Gastrocnemius medialis (tissue), 4 donors: ENCODE results near the gene GSTM2. TPM values are rescaled to one million over a fixed set of nuclear protein-coding genes. Genes with fewer than 3 reads are reported as not detected.

ENCODE experiments used
- ATAC-seq, 2 donors: fragments of 150-250 bp; one replicate each; pipeline ENCODE4 v1.9.1; 2016
- DNase-seq, 2 donors: peaks; one replicate each; pipeline ENCODE4 v3.0.0-alpha.2; 2019
- H3K27ac ChIP-seq, 4 donors: fragments of 200-600 bp; sonication (generic); 1 replicate in 1 of 4; 2 replicates in 3 of 4; pipeline ENCODE4 v1.5.1; 2016 to 2018; ENCODE audit warnings: mild to moderate bottlenecking in 2 of 4, moderate library complexity in 1 of 4
- H3K27me3 ChIP-seq, 3 donors: fragments of 200-600 bp; sonication (generic) in 2 of 3; 1 replicate in 1 of 3; 2 replicates in 2 of 3; pipeline versions ENCODE4 v1.5.1 to v1.6.0; 2016 to 2019; ENCODE audit warnings: mild to moderate bottlenecking in 1 of 3, moderate library complexity in 1 of 3
- H3K36me3 ChIP-seq, 2 donors: fragments of 200-600 bp; sonication (generic) in 1 of 2; one replicate each; pipeline ENCODE4 v1.5.1; 2017 to 2018
- H3K4me1 ChIP-seq, 2 donors: fragments of 200-600 bp; sonication (generic) in 1 of 2; one replicate each; pipeline ENCODE4 v1.5.1; 2016 to 2017; ENCODE audit warnings: mild to moderate bottlenecking in 2 of 2
- H3K4me3 ChIP-seq, 4 donors: fragments of 200-600 bp; sonication (generic) in 3 of 4; 1 replicate in 1 of 4; 2 replicates in 3 of 4; pipeline ENCODE4 v1.5.1; 2016 to 2019; ENCODE audit warnings: mild to moderate bottlenecking in 2 of 4
- H3K9me3 ChIP-seq, 3 donors: fragments of 200-600 bp; sonication (generic) in 2 of 3; 1 replicate in 1 of 3; 2 replicates in 2 of 3; pipeline ENCODE4 v1.5.1; 2016 to 2019
- CTCF ChIP-seq, 5 experiments: fragments of 450-650 bp in 3 of 5; fragments of 200-600 bp in 2 of 5; sonication (generic) in 2 of 5; IDR thresholded peaks in 4 of 5; conservative IDR thresholded peaks in 1 of 5; 1 replicate in 4 of 5; 2 replicates in 1 of 5; pipeline ENCODE4 v1.5.1; 2016 to 2019; ENCODE audit warnings: antibody characterized with exemption in 5 of 5, mild to moderate bottlenecking in 3 of 5, moderate library complexity in 3 of 5
- POLR2A ChIP-seq, 2 donors: fragments of 450-650 bp; IDR thresholded peaks; one replicate each; pipeline ENCODE4 v1.6.1; 2017; ENCODE audit warnings: antibody characterized with exemption in 2 of 2, mild to moderate bottlenecking in 2 of 2, moderate library complexity in 2 of 2
- in situ Hi-C, 4 donors: fragments of 200-750 bp; cut with MboI; loops; one replicate each; pipeline versions ENCODE4 v1.15.0 to v1.8.0; 2017; ENCODE audit warnings: low sequenced_read_pairs in 4 of 4
- intact Hi-C: fragments of 100-400 bp; cut with DNase I; formaldehyde crosslinking; loops from one replicate; pipeline ENCODE4 v1.15.1; 2023; ENCODE audit warnings: low total_unique reads
- total RNA-seq, 4 donors: library from RNA; depleted of rRNA; stranded (reverse); fragments of >200 nt; gene quantifications; one replicate each; pipeline versions ENCODE4 v1.1.0 to v1.2.3, GENCODE V29; 2016

The GSTM2 gene
- total RNA-seq, 4 donors from 2014 or later, result 29.2 to 41.4 (median 39.0) TPM

- TF ChIP-seq POLR2A (IDR thresholded peaks at IDR 0.05), result no peak
- no peak for TF ChIP-seq CTCF (IDR thresholded peaks at IDR 0.05 in 4 of 5, conservative IDR thresholded peaks at IDR 0.05 in 1 of 5)
- DNase-seq (no peak), ATAC-seq (no peak)
- Histone ChIP-seq H3K4me1 (peaks cover 14% of the 10 kb centered on the region in 2 donors), H3K27ac (no peak overlapping the region), H3K27me3 (no peaks in the 10 kb centered on the region), H3K9me3 (no peaks in the 10 kb centered on the region), H3K36me3 (no peaks in the 10 kb centered on the region), H3K4me3 (no peak overlapping the region)
- in situ Hi-C loops, result loop anchor here in 3 of 4 donors (10.0 kb wide), 1 partner anchor 108 kb away; the partner anchor contains the start of gene GNAI3 (in 3 of the 3)
- intact Hi-C loops, result no loop called here
These were observed 15.5 kb upstream of the GSTM2 start for GRCh38 chr1:109652402-109652801.

GRCh38 chr1:109653306-109653705, 14.6 kb upstream of the GSTM2 start:
- DNase-seq (no peak), ATAC-seq (no peak)
- H3K4me1 ChIP-seq, result peaks cover 14% of the 10 kb centered on the region in 2 donors
- intact Hi-C loops, result no loop called here
- H3K27me3 ChIP-seq, result no peaks in the 10 kb centered on the region
- no peak for TF ChIP-seq POLR2A (IDR thresholded peaks at IDR 0.05)
- TF ChIP-seq CTCF (IDR thresholded peaks at IDR 0.05 in 4 of 5, conservative IDR thresholded peaks at IDR 0.05 in 1 of 5), result no peak
- in situ Hi-C loops, result loop anchor here in 3 of 4 donors (10.0 kb wide), 1 partner anchor 109 kb away; the partner anchor contains the start of gene GNAI3 (in 3 of the 3)
- H3K4me3 ChIP-seq, result no peak overlapping the region
- no peak overlapping the region for H3K27ac ChIP-seq
- no peaks in the 10 kb centered on the region for H3K9me3 ChIP-seq
- no peaks in the 10 kb centered on the region for H3K36me3 ChIP-seq

- Histone ChIP-seq H3K27ac (peak overlapping the region in 3 of 4 donors; percentile 87 to 95 (median 90)), H3K9me3 (no peaks in the 10 kb centered on the region), H3K4me3 (no peak overlapping the region), H3K36me3 (no peaks in the 10 kb centered on the region), H3K4me1 (peaks cover 14% of the 10 kb centered on the region in 2 donors), H3K27me3 (no peaks in the 10 kb centered on the region)
- intact Hi-C loops, result no loop called here
- in situ Hi-C loops, result loop anchor here in 3 of 4 donors (10.0 kb wide), 1 partner anchor 110 kb away; the partner anchor contains the start of gene GNAI3 (in 3 of the 3)
- ATAC-seq, result no peak
- DNase-seq, result no peak
- TF ChIP-seq CTCF (IDR thresholded peaks at IDR 0.05 in 4 of 5, conservative IDR thresholded peaks at IDR 0.05 in 1 of 5) (no peak), POLR2A (IDR thresholded peaks at IDR 0.05) (no peak)
These were observed 13.3 kb upstream of the GSTM2 start for GRCh38 chr1:109654519-109654918.

GRCh38 chr1:109655615-109656519, 12.0 kb upstream of the GSTM2 start, which contains the start of gene GSTM4:
TSS of gene GSTM4 (plus strand) at chr1:109656099. CDS start at chr1:109656390, 291 bp downstream.
- peak; percentile 91 to 94 for ATAC-seq
- no peaks in the 10 kb centered on the region for H3K9me3 ChIP-seq
- DNase-seq, result peak; percentile 68 to 83
- H3K4me1 ChIP-seq, result peaks cover 14% of the 10 kb centered on the region in 2 donors
- TF ChIP-seq POLR2A (IDR thresholded peaks at IDR 0.05), result peak; percentile 28 to 47
- peak in 2 of 5 experiments; percentile 9 to 30 for TF ChIP-seq CTCF (IDR thresholded peaks at IDR 0.05 in 4 of 5, conservative IDR thresholded peaks at IDR 0.05 in 1 of 5)
- peaks cover 0 to 2% of the 10 kb centered on the region in 2 donors for H3K36me3 ChIP-seq
- H3K27me3 ChIP-seq, result no peaks in the 10 kb centered on the region
- peak within 1 kb of the TSS; percentile 54 to 93 (median 84) for H3K4me3 ChIP-seq
- in situ Hi-C loops, result loop anchor here in 3 of 4 donors (10.0 kb wide), 1 partner anchor 111 kb away; the partner anchor contains the start of gene GNAI3 (in 3 of the 3)
- H3K27ac ChIP-seq, result peak within 1 kb of the TSS; percentile 86 to 95 (median 88)
- intact Hi-C loops, result no loop called here
